ENCODE results near the gene HECW1.

Gene HECW1

GRCh38 chr7:43317075-43317474 lies 204.6 kb downstream of the HECW1 start:
- ChIA-PET POLR2A (no interaction called here), CTCF (no interaction called here)
- no peak for TF ChIP-seq CTCF (IDR thresholded peaks at IDR 0.05; ENCODE audit: insufficient read depth, low read length, missing control alignments)
- no peak for DNase-seq (ENCODE audit: low read depth, low spot score)
- H3K4me3 ChIP-seq (ENCODE audit: low read depth, low read length): no peak overlapping the region

GRCh38 chr7:43318188-43318770 lies 205.8 kb downstream of the HECW1 start:
- POLR2A ChIA-PET: no interaction called here
- no peak overlapping the region for H3K4me3 ChIP-seq (ENCODE audit: low read depth, low read length)
- DNase-seq (ENCODE audit: low read depth, low spot score): no peak
- CTCF ChIA-PET: no interaction called here
- TF ChIP-seq CTCF (IDR thresholded peaks at IDR 0.05; ENCODE audit: insufficient read depth, low read length, missing control alignments): no peak

GRCh38 chr7:43325595-43325994 lies 213.1 kb downstream of the HECW1 start:
- ChIA-PET CTCF (interaction anchor here (1.5 kb wide), 1 partner anchor 50 kb away, joined by 3 read pairs; no protein-coding TSS in a partner anchor), POLR2A (no interaction called here)
- no peak for TF ChIP-seq CTCF (IDR thresholded peaks at IDR 0.05; ENCODE audit: insufficient read depth, low read length, missing control alignments)
- no peak for DNase-seq (ENCODE audit: low read depth, low spot score)
- no peak overlapping the region for H3K4me3 ChIP-seq (ENCODE audit: low read depth, low read length)

- CTCF ChIA-PET: no interaction called here
- POLR2A ChIA-PET: no interaction called here
- DNase-seq (ENCODE audit: low read depth, low spot score): no peak
- H3K4me3 ChIP-seq (ENCODE audit: low read depth, low read length): no peak overlapping the region
- TF ChIP-seq CTCF (IDR thresholded peaks at IDR 0.05; ENCODE audit: insufficient read depth, low read length, missing control alignments): no peak
Observed at GRCh38 chr7:43328336-43328735, 215.9 kb downstream of the HECW1 start.

- POLR2A ChIA-PET: no interaction called here
- H3K4me3 ChIP-seq (ENCODE audit: low read depth, low read length): no peak overlapping the region
- TF ChIP-seq CTCF (IDR thresholded peaks at IDR 0.05; ENCODE audit: insufficient read depth, low read length, missing control alignments): no peak
- no peak for DNase-seq (ENCODE audit: low read depth, low spot score)
- CTCF ChIA-PET: no interaction called here
Observed at GRCh38 chr7:43328785-43329380, 216.4 kb downstream of the HECW1 start.

GRCh38 chr7:43332193-43332796 lies 219.8 kb downstream of the HECW1 start:
- ChIA-PET POLR2A (no interaction called here), CTCF (no interaction called here)
- DNase-seq (ENCODE audit: low read depth, low spot score): no peak
- H3K4me3 ChIP-seq (ENCODE audit: low read depth, low read length): no peak overlapping the region
- TF ChIP-seq CTCF (IDR thresholded peaks at IDR 0.05; ENCODE audit: insufficient read depth, low read length, missing control alignments): no peak
